HL-60 (cell line): ENCODE measurements around the gene DOP1B.
A peak's percentile ranks its signal among the peaks of the same experiment; 100 is the strongest.

ENCODE experiments used
- DNase-seq, 2 experiments: peaks; one replicate each; pipeline ENCODE4 v3.0.0-alpha.2; 2010 to 2020; ENCODE audit warnings: low read depth in 1 of 2, low spot score in 1 of 2
- H3K27ac ChIP-seq: fragments of 250-450 bp; sonication (Bioruptor Pico); replicated peaks from 2 replicates; pipeline ENCODE4 v1.5.1; 2020; ENCODE audit warnings: mild to moderate bottlenecking, moderate library complexity
- H3K27me3 ChIP-seq: fragments of 250-450 bp; sonication (Bioruptor Pico); 2 replicates; pipeline ENCODE4 v1.5.1; 2021; ENCODE audit warnings: mild to moderate bottlenecking, moderate library complexity; ENCODE audit not compliant: insufficient read depth, poor library complexity, severe bottlenecking
- H3K4me3 ChIP-seq: replicated peaks from 2 replicates; pipeline ENCODE4 v1.5.1; 2011; ENCODE audit warnings: mild to moderate bottlenecking, control low read depth, low read length; ENCODE audit not compliant: insufficient read depth
- CTCF ChIP-seq: IDR thresholded peaks from one replicate; pipeline ENCODE4 v1.5.1; 2011; ENCODE audit warnings: low read length, control low read depth, inconsistent platforms; ENCODE audit not compliant: insufficient read depth
- GABPA ChIP-seq: IDR thresholded peaks from 2 replicates; pipeline ENCODE4 v1.6.1; 2012; ENCODE audit warnings: low read depth
- POLR2AphosphoS5 ChIP-seq: IDR thresholded peaks from 2 replicates; pipeline ENCODE4 v1.6.1; 2012; ENCODE audit warnings: low read depth
- REST ChIP-seq: IDR thresholded peaks from 2 replicates; pipeline ENCODE4 v1.6.1; 2012; ENCODE audit warnings: low read depth; ENCODE audit not compliant: insufficient replicate concordance
- SPI1 ChIP-seq: IDR thresholded peaks from 2 replicates; pipeline ENCODE4 v1.6.1; 2012; ENCODE audit warnings: low read depth, mild to moderate bottlenecking, borderline replicate concordance

Gene DOP1B

GRCh38 chr21:36185523-36185922 lies 28.9 kb downstream of the DOP1B start:
- H3K4me3 ChIP-seq = no peak overlapping the region
- H3K27me3 ChIP-seq = no peaks in the 10 kb centered on the region
- H3K27ac ChIP-seq = peak overlapping the region; percentile 54
- peak in 1 of 2 experiments; percentile 72 for DNase-seq
- TF ChIP-seq REST (no peak), POLR2AphosphoS5 (no peak), SPI1 (peak; percentile 91), GABPA (no peak), CTCF (no peak)

GRCh38 chr21:36186081-36186480 lies 29.5 kb downstream of the DOP1B start:
- Histone ChIP-seq H3K27me3 (no peaks in the 10 kb centered on the region), H3K27ac (peak overlapping the region; percentile 54), H3K4me3 (no peak overlapping the region)
- DNase-seq = peak in 1 of 2 experiments; percentile 49
- TF ChIP-seq POLR2AphosphoS5 = no peak
- TF ChIP-seq CTCF = no peak
- no peak for TF ChIP-seq GABPA
- no peak for TF ChIP-seq SPI1
- no peak for TF ChIP-seq REST

GRCh38 chr21:36186506-36187399 lies 30.1 kb downstream of the DOP1B start:
- Histone ChIP-seq H3K27ac (peak overlapping the region; percentile 54), H3K4me3 (no peak overlapping the region), H3K27me3 (no peaks in the 10 kb centered on the region)
- TF ChIP-seq SPI1 (no peak), POLR2AphosphoS5 (no peak)
- DNase-seq = peak in 1 of 2 experiments; percentile 23

GRCh38 chr21:36188081-36188681 lies 31.6 kb downstream of the DOP1B start:
- Histone ChIP-seq H3K4me3 (no peak overlapping the region), H3K27me3 (no peaks in the 10 kb centered on the region), H3K27ac (0 out of 2 replicates have a peak overlapping the region, but pooled peaks have one; percentile 3)
- DNase-seq = no peak
- TF ChIP-seq GABPA = no peak
- TF ChIP-seq POLR2AphosphoS5 = no peak
- no peak for TF ChIP-seq CTCF
- TF ChIP-seq REST = no peak
- no peak for TF ChIP-seq SPI1
